MM.1S (cell line): ENCODE data around the gene NPAT.

ENCODE experiments used
- DNase-seq: peaks from one replicate; pipeline ENCODE4 v3.0.0-alpha.2; 2015
- H2AFZ ChIP-seq: fragments of 300-600 bp; sonication (generic); 2 replicates; pipeline ENCODE4 v1.6.0; 2016; ENCODE audit warnings: antibody characterized with exemption, low read length
- H3F3A ChIP-seq: fragments of 300-600 bp; sonication (generic); 2 replicates; pipeline ENCODE4 v1.6.1; 2016; ENCODE audit warnings: mild to moderate bottlenecking, antibody characterized with exemption, low read length, moderate library complexity, mixed read lengths; ENCODE audit not compliant: insufficient read depth
- H3K27ac ChIP-seq: fragments of 300-600 bp; sonication (generic); 2 replicates; pipeline ENCODE4 v1.5.1; 2016; ENCODE audit warnings: mild to moderate bottlenecking, low read length
- H3K27me3 ChIP-seq: fragments of 300-600 bp; sonication (generic); replicated peaks from 2 replicates; pipeline ENCODE4 v1.6.0; 2016; ENCODE audit warnings: low read length; ENCODE audit not compliant: insufficient read depth
- H3K36me3 ChIP-seq: fragments of 300-600 bp; sonication (generic); replicated peaks from 2 replicates; pipeline ENCODE4 v1.6.1; 2016; ENCODE audit warnings: mild to moderate bottlenecking, low read length, mixed read lengths; ENCODE audit not compliant: insufficient read depth
- H3K4me1 ChIP-seq: fragments of 300-600 bp; sonication (generic); 2 replicates; pipeline ENCODE4 v1.6.1; 2016; ENCODE audit warnings: low read length, mixed read lengths
- H3K4me2 ChIP-seq: fragments of 300-600 bp; sonication (generic); 2 replicates; pipeline ENCODE4 v1.6.0; 2016; ENCODE audit warnings: low read depth, low read length
- H3K4me3 ChIP-seq: fragments of 300-600 bp; sonication (generic); 2 replicates; pipeline ENCODE4 v1.5.1; 2016; ENCODE audit warnings: low read length, mixed read lengths
- H3K79me2 ChIP-seq: fragments of 300-600 bp; sonication (generic); 2 replicates; pipeline ENCODE4 v1.6.1; 2016; ENCODE audit warnings: mixed run types, low read length, mixed read lengths
- H3K9ac ChIP-seq: fragments of 300-600 bp; sonication (generic); 2 replicates; pipeline ENCODE4 v1.6.1; 2016; ENCODE audit warnings: low read length, mixed read lengths
- H3K9me2 ChIP-seq: fragments of 300-600 bp; sonication (generic); replicated peaks from 2 replicates; pipeline ENCODE4 v1.6.1; 2016; ENCODE audit warnings: mild to moderate bottlenecking, low read length, mixed read lengths; ENCODE audit not compliant: insufficient read depth
- H3K9me3 ChIP-seq: fragments of 300-600 bp; sonication (generic); replicated peaks from 2 replicates; pipeline ENCODE4 v1.6.1; 2016; ENCODE audit warnings: mild to moderate bottlenecking, low read length, mixed read lengths; ENCODE audit not compliant: insufficient read depth
- H4K20me1 ChIP-seq: fragments of 300-600 bp; sonication (generic); 2 replicates; pipeline ENCODE4 v1.6.1; 2016; ENCODE audit warnings: mild to moderate bottlenecking, low read length, moderate library complexity, mixed read lengths; ENCODE audit not compliant: insufficient read depth
- EZH2 ChIP-seq: fragments of 300-600 bp; sonication (generic); optimal IDR thresholded peaks from 2 replicates; pipeline ENCODE3; 2017; ENCODE audit warnings: low read depth, mild to moderate bottlenecking, antibody characterized with exemption, low read length, mixed read lengths
- EZH2phosphoT487 ChIP-seq: fragments of 300-600 bp; sonication (generic); IDR thresholded peaks from 2 replicates; pipeline ENCODE4 v1.6.1; 2018; ENCODE audit warnings: antibody characterized with exemption, low read length
- TF ChIP-seq, protein P1 (sequence below): fragments of 300-600 bp; sonication (generic); IDR thresholded peaks from 2 replicates; pipeline ENCODE4 v1.5.1; 2016; ENCODE audit warnings: antibody characterized with exemption, low read length, mixed read lengths

NPAT gene

DNA sequence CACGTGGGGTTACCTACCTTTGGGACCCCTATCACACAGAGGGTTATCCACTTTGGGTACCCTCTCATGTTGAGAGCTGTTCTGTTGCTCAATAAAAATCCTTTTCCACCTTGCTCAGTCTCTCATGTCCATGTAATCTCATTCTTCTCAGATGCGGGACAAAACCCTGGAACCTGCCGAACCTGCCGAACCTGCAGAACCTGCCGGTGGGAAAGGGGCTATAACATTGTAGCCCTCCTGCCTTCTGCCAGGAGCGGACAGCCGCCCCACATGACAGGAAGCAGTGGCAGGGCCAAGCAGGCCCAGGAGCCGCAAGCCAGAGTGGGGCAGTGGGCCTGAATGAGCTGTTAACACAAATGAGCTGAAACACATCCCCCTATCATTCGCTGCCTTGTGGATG lies 18.1 kb downstream of the NPAT start:
- no peak for TF ChIP-seq EZH2
- no peak for TF ChIP-seq EZH2phosphoT487
- TF ChIP-seq, protein P1, sequence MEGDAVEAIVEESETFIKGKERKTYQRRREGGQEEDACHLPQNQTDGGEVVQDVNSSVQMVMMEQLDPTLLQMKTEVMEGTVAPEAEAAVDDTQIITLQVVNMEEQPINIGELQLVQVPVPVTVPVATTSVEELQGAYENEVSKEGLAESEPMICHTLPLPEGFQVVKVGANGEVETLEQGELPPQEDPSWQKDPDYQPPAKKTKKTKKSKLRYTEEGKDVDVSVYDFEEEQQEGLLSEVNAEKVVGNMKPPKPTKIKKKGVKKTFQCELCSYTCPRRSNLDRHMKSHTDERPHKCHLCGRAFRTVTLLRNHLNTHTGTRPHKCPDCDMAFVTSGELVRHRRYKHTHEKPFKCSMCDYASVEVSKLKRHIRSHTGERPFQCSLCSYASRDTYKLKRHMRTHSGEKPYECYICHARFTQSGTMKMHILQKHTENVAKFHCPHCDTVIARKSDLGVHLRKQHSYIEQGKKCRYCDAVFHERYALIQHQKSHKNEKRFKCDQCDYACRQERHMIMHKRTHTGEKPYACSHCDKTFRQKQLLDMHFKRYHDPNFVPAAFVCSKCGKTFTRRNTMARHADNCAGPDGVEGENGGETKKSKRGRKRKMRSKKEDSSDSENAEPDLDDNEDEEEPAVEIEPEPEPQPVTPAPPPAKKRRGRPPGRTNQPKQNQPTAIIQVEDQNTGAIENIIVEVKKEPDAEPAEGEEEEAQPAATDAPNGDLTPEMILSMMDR: no peak
- Histone ChIP-seq H3K36me3 (peaks cover 29% of the 10 kb centered on the region), H3K27me3 (no peaks in the 10 kb centered on the region), H3K4me1 (no peaks in the 10 kb centered on the region), H3F3A (no peaks in the 10 kb centered on the region), H3K9me2 (no peaks in the 10 kb centered on the region), H3K27ac (no peak overlapping the region), H3K79me2 (peaks cover 68% of the 10 kb centered on the region), H3K4me2 (no peak overlapping the region), H3K4me3 (no peak overlapping the region), H3K9me3 (no peaks in the 10 kb centered on the region), H4K20me1 (no peaks in the 10 kb centered on the region), H3K9ac (no peak overlapping the region), H2AFZ (no peak overlapping the region)
- no peak for DNase-seq

DNA sequence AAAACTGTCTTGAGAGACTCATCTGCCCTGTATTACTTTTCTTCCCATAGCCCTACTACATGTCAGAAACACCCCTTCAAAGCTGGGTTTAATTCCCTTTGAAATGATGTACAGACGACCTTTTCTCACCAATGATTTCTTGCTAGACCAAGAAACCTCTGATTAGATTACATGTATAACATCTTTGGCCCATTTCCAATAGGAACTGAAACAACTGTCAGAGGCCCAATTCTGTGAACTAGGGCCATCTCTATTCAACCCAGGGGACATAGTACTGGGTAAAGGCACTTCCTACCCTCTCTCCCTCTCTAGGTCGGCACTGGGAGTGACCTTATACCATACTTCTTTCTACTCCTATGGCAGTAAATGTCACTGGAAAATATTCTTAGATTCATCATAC lies 19.4 kb downstream of the NPAT start:
- no peaks in the 10 kb centered on the region for H3K9me3 ChIP-seq
- no peak overlapping the region for H3K9ac ChIP-seq
- H3K4me3 ChIP-seq: no peak overlapping the region
- no peak overlapping the region for H2AFZ ChIP-seq
- H3K36me3 ChIP-seq: peaks cover 28% of the 10 kb centered on the region
- H3K9me2 ChIP-seq: no peaks in the 10 kb centered on the region
- no peak for TF ChIP-seq EZH2phosphoT487
- TF ChIP-seq, protein P1: no peak
- TF ChIP-seq EZH2: no peak
- no peaks in the 10 kb centered on the region for H3K4me1 ChIP-seq
- H3K79me2 ChIP-seq: peaks cover 68% of the 10 kb centered on the region
- no peaks in the 10 kb centered on the region for H4K20me1 ChIP-seq
- H3F3A ChIP-seq: no peaks in the 10 kb centered on the region
- DNase-seq: no peak
- no peak overlapping the region for H3K27ac ChIP-seq
- no peaks in the 10 kb centered on the region for H3K27me3 ChIP-seq
- no peak overlapping the region for H3K4me2 ChIP-seq

DNA sequence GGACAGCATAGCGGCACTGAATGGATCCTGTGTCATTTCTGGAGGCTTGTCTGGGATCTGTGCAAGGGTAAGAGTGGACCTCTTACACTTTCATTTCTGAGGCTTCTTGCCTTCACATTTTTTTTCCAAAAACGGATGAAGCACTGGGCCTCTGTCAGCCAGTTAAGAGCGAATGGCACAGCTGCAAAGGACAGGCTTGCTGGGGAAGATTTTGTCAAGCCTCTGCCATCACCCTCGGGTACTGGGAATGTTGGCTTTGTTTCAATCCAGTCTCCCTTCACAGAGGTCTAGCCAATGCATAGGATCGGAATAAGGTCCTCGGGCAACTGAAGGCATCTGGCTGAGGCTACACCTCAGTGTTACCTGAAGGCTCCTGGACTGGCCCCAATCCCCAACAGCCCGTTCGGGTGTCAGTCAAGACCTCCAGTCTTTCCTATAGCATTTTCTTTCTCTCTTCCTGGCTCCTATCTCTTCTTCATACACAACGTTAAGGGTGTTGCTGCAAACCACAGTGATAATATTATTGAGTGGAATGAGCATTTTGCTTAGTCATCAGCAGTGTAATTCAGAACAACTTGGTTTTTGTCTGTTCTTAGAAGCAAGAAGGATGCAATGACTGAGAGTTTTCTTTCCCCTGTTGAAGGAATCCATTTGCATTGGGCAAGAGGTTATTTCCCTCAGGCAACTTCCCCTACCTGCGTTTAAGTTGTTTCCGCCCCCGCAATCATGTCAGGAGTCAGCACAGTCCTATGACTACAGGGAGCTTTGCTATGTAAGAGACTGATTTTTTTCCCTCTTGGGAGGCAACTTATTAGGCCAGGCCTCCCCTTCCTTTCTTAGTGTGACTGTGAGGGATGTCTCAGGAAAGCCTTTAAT lies 22.8 kb downstream of the NPAT start:
- no peak for DNase-seq
- H3K79me2 ChIP-seq: peaks cover 45% of the 10 kb centered on the region
- TF ChIP-seq EZH2 (no peak), EZH2phosphoT487 (no peak)
- TF ChIP-seq, protein P1: no peak
- peaks cover 4% of the 10 kb centered on the region; the same call in 1 of the 2 replicates for H3K36me3 ChIP-seq
- H3K4me2 ChIP-seq: no peak overlapping the region
- no peak overlapping the region for H3K27ac ChIP-seq
- no peak overlapping the region for H2AFZ ChIP-seq
- no peaks in the 10 kb centered on the region for H3K9me2 ChIP-seq
- no peaks in the 10 kb centered on the region for H3K9me3 ChIP-seq
- no peak overlapping the region for H3K4me3 ChIP-seq
- no peaks in the 10 kb centered on the region for H3K27me3 ChIP-seq
- peaks cover 24% of the 10 kb centered on the region for H3K4me1 ChIP-seq
- H4K20me1 ChIP-seq: no peaks in the 10 kb centered on the region
- peaks cover 4% of the 10 kb centered on the region; the same call in 1 of the 2 replicates for H3F3A ChIP-seq
- H3K9ac ChIP-seq: no peak overlapping the region
